ENCODE measurements around the gene SCRG1. TPM values are rescaled to one million over a fixed set of nuclear protein-coding genes. Genes with fewer than 3 reads are reported as not detected.

The SCRG1 gene
- polyA plus RNA-seq, 3 donors: 0.28 to 0.46 (median 0.39) TPM

- DNase-seq (ENCODE audit: low read depth in 3 of 3, low spot score in 2 of 3): no peak
These were observed 14.1 kb upstream of the SCRG1 start for GRCh38 chr4:173413036-173413435.

GRCh38 chr4:173411106-173411693 lies 12.3 kb upstream of the SCRG1 start:
- no peak for DNase-seq (ENCODE audit: low read depth in 3 of 3, low spot score in 2 of 3)

DNA sequence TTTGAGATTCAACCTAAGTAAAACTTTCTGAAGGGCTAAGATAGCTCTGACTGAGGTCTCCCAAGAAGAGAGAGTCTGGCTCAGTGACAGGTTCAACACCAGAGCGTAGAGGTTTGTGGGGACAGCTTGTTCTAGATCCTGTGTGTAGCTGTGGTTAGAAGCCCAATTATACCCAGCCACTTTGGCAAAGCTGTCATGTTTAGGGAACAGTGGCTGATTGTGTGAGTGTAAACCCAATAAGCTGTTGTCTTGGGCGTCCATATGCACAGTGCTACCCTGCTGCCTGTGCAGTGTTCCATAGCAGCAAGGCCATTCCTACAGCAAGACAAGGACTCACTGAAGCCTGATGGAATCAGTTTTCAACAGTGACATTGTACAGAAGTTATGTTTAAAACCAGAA lies 11.2 kb upstream of the SCRG1 start:
- DNase-seq (ENCODE audit: low read depth in 3 of 3, low spot score in 2 of 3): no peak

GRCh38 chr4:173405840-173406606 lies 7.1 kb upstream of the SCRG1 start:
- no peak for DNase-seq (ENCODE audit: low read depth in 3 of 3, low spot score in 2 of 3)

- no peak for DNase-seq (ENCODE audit: low read depth in 3 of 3, low spot score in 2 of 3)
These were observed 5.5 kb upstream of the SCRG1 start for GRCh38 chr4:173404296-173404865.

- no peak for DNase-seq (ENCODE audit: low read depth in 3 of 3, low spot score in 2 of 3)
These were observed 4.1 kb upstream of the SCRG1 start for GRCh38 chr4:173403051-173403450.

DNA sequence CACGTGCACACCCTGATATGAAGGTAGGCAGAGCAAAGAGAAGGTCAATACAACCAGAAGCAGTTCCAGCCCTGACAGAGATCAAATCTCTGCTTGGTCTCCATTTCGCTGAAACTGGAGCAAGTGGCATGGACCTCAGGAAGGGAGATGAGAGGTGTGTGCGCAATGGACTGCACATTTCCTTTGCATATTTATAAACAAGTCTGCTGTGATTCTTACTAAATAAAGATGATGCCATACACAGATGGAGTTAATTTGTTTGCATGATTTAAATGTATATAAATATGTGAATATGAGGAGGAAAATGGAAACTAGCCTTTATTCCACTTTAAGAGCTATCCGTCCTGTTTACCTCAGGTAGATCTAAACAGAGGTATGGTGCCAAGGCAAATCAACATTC lies 2.1 kb upstream of the SCRG1 start:
- DNase-seq (ENCODE audit: low read depth in 3 of 3, low spot score in 2 of 3): no peak

GRCh38 chr4:173398220-173398619 lies 696 bp downstream of the SCRG1 start:
- no peak for DNase-seq (ENCODE audit: low read depth in 3 of 3, low spot score in 2 of 3)

- DNase-seq (ENCODE audit: low read depth in 3 of 3, low spot score in 2 of 3): no peak
These were observed 1.3 kb downstream of the SCRG1 start for GRCh38 chr4:173397604-173398003.

DNA sequence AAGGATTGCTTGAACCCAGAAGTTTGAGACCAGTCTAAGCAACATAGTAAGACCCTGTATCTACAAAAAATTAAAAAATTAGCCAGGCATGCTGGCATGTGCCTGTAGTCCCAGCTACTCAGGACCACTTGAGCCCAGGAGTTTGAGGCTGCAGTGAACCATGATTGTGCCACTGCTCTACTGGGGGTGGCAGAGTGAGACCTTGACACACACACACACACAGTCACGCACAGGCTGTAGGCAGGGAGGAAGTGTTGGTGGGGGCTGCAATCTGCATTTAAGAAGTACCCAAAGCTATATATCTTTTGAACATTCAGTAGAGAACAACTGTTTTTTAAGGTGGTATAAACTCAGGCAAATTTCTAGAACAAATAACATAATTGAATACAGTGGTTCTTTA lies 7.2 kb downstream of the SCRG1 start:
- DNase-seq (ENCODE audit: low read depth in 3 of 3, low spot score in 2 of 3): no peak

DNA sequence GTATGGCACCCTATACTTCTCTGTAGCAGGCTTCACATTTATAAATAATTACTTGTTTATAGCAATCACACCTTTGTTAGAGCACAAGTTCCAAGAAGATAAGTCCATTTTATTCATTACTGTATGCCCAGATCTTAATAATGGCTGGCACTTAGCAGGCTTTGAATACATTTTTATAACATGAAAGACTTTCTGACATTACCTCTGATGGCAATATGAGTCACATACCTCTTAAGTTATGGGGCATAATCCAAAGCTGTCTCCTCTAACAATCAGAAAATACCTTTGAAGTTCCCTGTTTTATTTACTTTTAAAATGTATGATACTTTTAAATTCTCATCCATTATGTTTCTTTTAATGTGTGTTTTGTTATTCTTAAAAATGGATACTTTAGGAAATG lies 12.2 kb downstream of the SCRG1 start:
- no peak for DNase-seq (ENCODE audit: low read depth in 3 of 3, low spot score in 2 of 3)

DNA sequence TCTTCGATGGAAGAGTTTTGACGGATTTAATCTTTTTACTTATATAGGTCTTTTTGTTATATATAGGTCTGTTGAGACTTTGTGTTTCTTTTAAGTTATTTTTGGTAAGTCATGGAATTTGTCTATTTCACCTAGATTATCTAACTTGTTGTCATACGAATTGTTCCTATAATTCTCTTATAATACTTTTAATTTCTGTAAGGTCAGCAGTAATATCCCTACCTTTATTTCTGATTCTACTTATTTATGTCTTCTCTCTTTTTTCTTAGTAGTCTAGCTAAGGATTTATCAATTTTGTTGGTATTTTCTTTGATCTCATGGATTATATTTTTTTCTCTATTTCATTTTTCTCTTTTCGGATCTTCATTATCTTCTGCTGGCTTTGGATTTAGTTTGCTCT lies 16.6 kb downstream of the SCRG1 start:
- no peak for DNase-seq (ENCODE audit: low read depth in 3 of 3, low spot score in 2 of 3)

GRCh38 chr4:173381610-173382009 lies 17.3 kb downstream of the SCRG1 start:
- DNase-seq (ENCODE audit: low read depth in 3 of 3, low spot score in 2 of 3): no peak

GRCh38 chr4:173380987-173381386 lies 17.9 kb downstream of the SCRG1 start:
- no peak for DNase-seq (ENCODE audit: low read depth in 3 of 3, low spot score in 2 of 3)

DNA sequence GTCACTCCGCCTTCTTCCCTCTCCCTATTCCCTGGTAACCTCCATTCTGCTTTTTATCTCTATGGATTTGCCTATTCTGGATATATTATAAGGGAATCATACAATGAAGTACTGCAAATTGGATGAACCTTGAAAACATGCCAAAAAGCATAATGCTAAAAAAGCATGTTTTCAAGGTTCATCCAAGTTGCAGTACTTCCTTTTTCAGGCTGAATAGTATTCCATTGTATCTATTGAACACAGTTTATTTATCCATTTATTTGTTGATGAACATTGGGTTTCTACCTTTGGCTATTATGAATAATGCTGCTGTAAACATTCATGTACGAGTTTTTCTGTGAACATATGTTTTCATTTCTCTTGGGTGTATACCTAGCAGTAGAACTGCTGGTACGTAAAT lies 19.0 kb downstream of the SCRG1 start:
- DNase-seq (ENCODE audit: low read depth in 3 of 3, low spot score in 2 of 3): no peak

DNA sequence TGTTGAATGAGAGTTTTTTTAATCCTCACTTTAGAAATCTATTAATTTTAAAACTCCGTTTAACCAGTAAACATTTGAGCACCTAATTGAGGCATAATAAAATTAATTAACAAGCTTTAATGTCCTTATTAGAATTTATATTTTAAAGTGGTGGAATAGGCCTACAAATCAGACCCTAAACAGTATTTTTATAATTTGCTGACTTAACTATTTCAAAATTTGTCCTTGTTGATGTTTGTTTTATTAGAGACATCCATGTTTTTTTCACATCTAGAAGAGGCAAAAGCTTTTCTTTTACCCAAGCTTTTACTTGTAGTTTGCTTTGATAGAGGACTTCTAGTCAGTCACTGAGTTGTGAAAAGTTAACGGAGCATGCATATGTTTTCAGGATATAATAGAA lies 24.3 kb downstream of the SCRG1 start:
- no peak for DNase-seq (ENCODE audit: low read depth in 3 of 3, low spot score in 2 of 3)

DNA sequence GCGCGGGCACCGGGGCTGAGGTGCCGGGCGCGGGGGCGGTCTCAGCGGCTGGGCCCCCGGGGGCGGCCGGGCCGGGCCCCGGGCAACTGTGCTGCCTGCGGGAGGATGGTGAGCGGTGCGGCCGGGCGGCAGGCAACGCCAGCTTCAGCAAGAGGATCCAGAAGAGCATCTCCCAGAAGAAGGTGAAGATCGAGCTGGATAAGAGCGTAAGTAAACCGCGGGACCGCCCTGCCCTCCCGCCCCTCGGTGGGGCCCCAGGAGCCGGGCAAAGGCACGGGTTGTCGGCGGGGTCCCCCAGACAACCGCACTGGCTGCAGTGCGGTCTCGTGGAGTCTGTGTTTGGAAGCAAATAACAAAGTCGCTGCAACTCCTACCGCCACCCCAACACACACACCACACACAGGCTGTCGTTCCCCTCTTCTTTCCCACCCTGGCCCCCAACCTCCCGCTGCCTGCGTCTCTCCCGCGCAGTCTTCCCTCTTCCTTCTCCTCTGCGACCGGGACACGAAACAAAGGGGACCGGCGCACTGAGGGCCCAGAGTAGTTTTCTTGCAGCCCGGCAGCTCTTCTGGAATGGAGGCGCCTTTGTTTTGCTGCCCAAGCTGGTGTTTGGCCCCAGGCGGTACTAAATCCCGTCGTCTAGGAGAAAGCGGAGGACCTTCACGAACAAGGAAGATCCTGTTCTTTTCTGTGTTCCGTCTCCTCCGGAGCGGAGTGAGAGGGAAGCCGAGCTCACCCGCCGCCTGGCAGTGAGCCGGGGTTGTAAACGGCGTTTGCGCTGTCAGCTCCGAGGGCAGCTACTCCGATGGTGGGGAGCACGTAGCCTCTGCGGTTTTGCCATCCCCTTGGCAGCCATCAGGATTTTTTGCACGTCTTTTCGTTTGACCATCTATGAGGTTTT lies 27.4 kb downstream of the SCRG1 start:
- peak; percentile 36 to 68 (median 45) for DNase-seq (ENCODE audit: low read depth in 3 of 3, low spot score in 2 of 3)

- peak; percentile 94 to 97 (median 96) for DNase-seq (ENCODE audit: low read depth in 3 of 3, low spot score in 2 of 3)
These were observed 28.2 kb downstream of the SCRG1 start, which contains the start of gene SAP30 for GRCh38 chr4:173370477-173371291. Gene SAP30, plus strand, starts transcription at chr4:173370954. Its CDS starts 229 bp downstream, at chr4:173371183.

- no peak for DNase-seq (ENCODE audit: low read depth in 3 of 3, low spot score in 2 of 3)
These were observed 28.8 kb downstream of the SCRG1 start for GRCh38 chr4:173370130-173370476.

- DNase-seq (ENCODE audit: low read depth in 3 of 3, low spot score in 2 of 3): no peak
These were observed 31.0 kb downstream of the SCRG1 start for GRCh38 chr4:173367946-173368345.
